HEK293 (cell line): ENCODE measurements around the gene AFF2.

Experiments used
- ATF2 ChIP-seq: fragments of 450-650 bp; formaldehyde crosslinking; IDR thresholded peaks from 2 replicates; pipeline ENCODE4 v1.5.1; 2016; ENCODE audit warnings: missing biosample characterization, missing genetic modification characterization, low read depth
- TCF7L2 ChIP-seq: IDR thresholded peaks from 2 replicates; pipeline ENCODE4 v1.6.1; 2011; ENCODE audit warnings: low read depth, mild to moderate bottlenecking, inconsistent platforms, low read length, moderate library complexity, borderline replicate concordance
- YY1 ChIP-seq: fragments of 450-650 bp; formaldehyde crosslinking; IDR thresholded peaks from 2 replicates; pipeline ENCODE4 v1.5.1; 2018; ENCODE audit warnings: missing biosample characterization, missing genetic modification characterization
- ZBTB26 ChIP-seq: fragments of 450-650 bp; formaldehyde crosslinking; optimal IDR thresholded peaks from 2 replicates; pipeline ENCODE3; 2016; ENCODE audit warnings: missing biosample characterization, mild to moderate bottlenecking, missing genetic modification characterization
- ZNF148 ChIP-seq: fragments of 450-650 bp; formaldehyde crosslinking; IDR thresholded peaks from 2 replicates; pipeline ENCODE4 v1.5.0; 2017; ENCODE audit warnings: missing biosample characterization, missing genetic modification characterization, borderline replicate concordance
- ZNF174 ChIP-seq: fragments of 450-650 bp; formaldehyde crosslinking; IDR thresholded peaks from 2 replicates; pipeline ENCODE4 v1.5.0; 2017; ENCODE audit warnings: missing biosample characterization, mild to moderate bottlenecking, missing genetic modification characterization
- ZNF2 ChIP-seq: fragments of 450-650 bp; formaldehyde crosslinking; IDR thresholded peaks from 2 replicates; pipeline ENCODE4 v1.5.1; 2016; ENCODE audit warnings: missing biosample characterization, missing genetic modification characterization
- ZNF274 ChIP-seq, 2 experiments: fragments of 200-500 bp in 1 of 2; fragments of 450-650 bp in 1 of 2; sonication (Bioruptor generic) in 1 of 2; formaldehyde crosslinking in 1 of 2; IDR thresholded peaks; 2 replicates each; pipeline versions ENCODE4 v1.5.1 to v1.6.1; 2014 to 2016; ENCODE audit warnings: borderline replicate concordance in 1 of 2, inconsistent platforms in 1 of 2, low read length in 1 of 2, missing biosample characterization in 1 of 2, missing genetic modification characterization in 1 of 2
- ZNF549 ChIP-seq: fragments of 450-650 bp; IDR thresholded peaks from 2 replicates; pipeline ENCODE4 v1.5.1; 2018; ENCODE audit warnings: missing biosample characterization, missing genetic modification characterization, mild to moderate bottlenecking, inconsistent platforms, moderate library complexity
- ZNF768 ChIP-seq: fragments of 450-650 bp; formaldehyde crosslinking; IDR thresholded peaks from 2 replicates; pipeline ENCODE4 v1.5.1; 2018; ENCODE audit warnings: missing biosample characterization, mild to moderate bottlenecking, missing genetic modification characterization
- ZNF843 ChIP-seq: fragments of 450-650 bp; formaldehyde crosslinking; IDR thresholded peaks from 2 replicates; pipeline ENCODE4 v1.5.1; 2016; ENCODE audit warnings: missing biosample characterization, missing genetic modification characterization
- TF ChIP-seq, protein P1 (sequence below): fragments of 450-650 bp; formaldehyde crosslinking; IDR thresholded peaks from 2 replicates; pipeline ENCODE4 v1.5.1; 2016; ENCODE audit warnings: missing biosample characterization, missing genetic modification characterization
- TF ChIP-seq, protein P2 (sequence below): fragments of 450-650 bp; formaldehyde crosslinking; IDR thresholded peaks from 2 replicates; pipeline ENCODE4 v1.5.1; 2016; ENCODE audit warnings: missing biosample characterization, missing genetic modification characterization

DNA sequence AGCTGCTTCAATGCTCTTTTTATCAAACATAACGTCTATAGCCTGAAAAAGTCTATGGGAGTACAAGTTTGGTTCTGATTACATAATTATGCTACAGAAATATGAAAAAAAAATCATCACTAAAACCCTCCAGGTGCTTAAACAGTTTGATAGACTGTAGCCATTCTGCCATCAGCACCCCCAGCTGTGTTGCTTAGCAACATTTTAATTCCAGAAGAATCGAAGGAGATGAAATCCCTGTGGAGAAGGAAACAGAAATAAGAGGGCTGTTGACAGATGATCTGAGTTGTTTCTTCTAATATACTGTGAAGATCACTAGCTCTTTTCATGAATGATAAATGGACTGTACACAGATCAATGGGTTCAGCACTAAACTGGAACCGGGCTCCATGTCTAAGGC is 402.8 kb downstream of the AFF2 start:
- TF ChIP-seq, protein P1, sequence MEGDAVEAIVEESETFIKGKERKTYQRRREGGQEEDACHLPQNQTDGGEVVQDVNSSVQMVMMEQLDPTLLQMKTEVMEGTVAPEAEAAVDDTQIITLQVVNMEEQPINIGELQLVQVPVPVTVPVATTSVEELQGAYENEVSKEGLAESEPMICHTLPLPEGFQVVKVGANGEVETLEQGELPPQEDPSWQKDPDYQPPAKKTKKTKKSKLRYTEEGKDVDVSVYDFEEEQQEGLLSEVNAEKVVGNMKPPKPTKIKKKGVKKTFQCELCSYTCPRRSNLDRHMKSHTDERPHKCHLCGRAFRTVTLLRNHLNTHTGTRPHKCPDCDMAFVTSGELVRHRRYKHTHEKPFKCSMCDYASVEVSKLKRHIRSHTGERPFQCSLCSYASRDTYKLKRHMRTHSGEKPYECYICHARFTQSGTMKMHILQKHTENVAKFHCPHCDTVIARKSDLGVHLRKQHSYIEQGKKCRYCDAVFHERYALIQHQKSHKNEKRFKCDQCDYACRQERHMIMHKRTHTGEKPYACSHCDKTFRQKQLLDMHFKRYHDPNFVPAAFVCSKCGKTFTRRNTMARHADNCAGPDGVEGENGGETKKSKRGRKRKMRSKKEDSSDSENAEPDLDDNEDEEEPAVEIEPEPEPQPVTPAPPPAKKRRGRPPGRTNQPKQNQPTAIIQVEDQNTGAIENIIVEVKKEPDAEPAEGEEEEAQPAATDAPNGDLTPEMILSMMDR (tag by site-specific recombination), result no peak
- TF ChIP-seq ZNF549 (tag by site-specific recombination), result no peak
- no peak for TF ChIP-seq YY1 (tag by site-specific recombination)
- no peak for TF ChIP-seq ZBTB26 (tag by site-specific recombination)
- no peak for TF ChIP-seq ZNF274 (IDR thresholded peaks at IDR 0.05; ENCODE audit: low read length)
- TF ChIP-seq ZNF274 (tag by site-specific recombination; IDR thresholded peaks at IDR 0.05; ENCODE audit: borderline replicate concordance), result no peak
- no peak for TF ChIP-seq ZNF174 (tag by site-specific recombination)
- no peak for TF ChIP-seq ZNF2 (tag by site-specific recombination)
- TF ChIP-seq ZNF148, result no peak
- TF ChIP-seq, protein P2, sequence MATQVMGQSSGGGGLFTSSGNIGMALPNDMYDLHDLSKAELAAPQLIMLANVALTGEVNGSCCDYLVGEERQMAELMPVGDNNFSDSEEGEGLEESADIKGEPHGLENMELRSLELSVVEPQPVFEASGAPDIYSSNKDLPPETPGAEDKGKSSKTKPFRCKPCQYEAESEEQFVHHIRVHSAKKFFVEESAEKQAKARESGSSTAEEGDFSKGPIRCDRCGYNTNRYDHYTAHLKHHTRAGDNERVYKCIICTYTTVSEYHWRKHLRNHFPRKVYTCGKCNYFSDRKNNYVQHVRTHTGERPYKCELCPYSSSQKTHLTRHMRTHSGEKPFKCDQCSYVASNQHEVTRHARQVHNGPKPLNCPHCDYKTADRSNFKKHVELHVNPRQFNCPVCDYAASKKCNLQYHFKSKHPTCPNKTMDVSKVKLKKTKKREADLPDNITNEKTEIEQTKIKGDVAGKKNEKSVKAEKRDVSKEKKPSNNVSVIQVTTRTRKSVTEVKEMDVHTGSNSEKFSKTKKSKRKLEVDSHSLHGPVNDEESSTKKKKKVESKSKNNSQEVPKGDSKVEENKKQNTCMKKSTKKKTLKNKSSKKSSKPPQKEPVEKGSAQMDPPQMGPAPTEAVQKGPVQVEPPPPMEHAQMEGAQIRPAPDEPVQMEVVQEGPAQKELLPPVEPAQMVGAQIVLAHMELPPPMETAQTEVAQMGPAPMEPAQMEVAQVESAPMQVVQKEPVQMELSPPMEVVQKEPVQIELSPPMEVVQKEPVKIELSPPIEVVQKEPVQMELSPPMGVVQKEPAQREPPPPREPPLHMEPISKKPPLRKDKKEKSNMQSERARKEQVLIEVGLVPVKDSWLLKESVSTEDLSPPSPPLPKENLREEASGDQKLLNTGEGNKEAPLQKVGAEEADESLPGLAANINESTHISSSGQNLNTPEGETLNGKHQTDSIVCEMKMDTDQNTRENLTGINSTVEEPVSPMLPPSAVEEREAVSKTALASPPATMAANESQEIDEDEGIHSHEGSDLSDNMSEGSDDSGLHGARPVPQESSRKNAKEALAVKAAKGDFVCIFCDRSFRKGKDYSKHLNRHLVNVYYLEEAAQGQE (tag by site-specific recombination), result no peak
- no peak for TF ChIP-seq ZNF768
- TF ChIP-seq TCF7L2, result no peak
- TF ChIP-seq ATF2, result no peak
- TF ChIP-seq ZNF843 (tag by site-specific recombination), result no peak
